Measurements from ENCODE around the gene COX19.
A peak's percentile ranks its signal among the peaks of the same experiment; 100 is the strongest.

Gene COX19

DNA sequence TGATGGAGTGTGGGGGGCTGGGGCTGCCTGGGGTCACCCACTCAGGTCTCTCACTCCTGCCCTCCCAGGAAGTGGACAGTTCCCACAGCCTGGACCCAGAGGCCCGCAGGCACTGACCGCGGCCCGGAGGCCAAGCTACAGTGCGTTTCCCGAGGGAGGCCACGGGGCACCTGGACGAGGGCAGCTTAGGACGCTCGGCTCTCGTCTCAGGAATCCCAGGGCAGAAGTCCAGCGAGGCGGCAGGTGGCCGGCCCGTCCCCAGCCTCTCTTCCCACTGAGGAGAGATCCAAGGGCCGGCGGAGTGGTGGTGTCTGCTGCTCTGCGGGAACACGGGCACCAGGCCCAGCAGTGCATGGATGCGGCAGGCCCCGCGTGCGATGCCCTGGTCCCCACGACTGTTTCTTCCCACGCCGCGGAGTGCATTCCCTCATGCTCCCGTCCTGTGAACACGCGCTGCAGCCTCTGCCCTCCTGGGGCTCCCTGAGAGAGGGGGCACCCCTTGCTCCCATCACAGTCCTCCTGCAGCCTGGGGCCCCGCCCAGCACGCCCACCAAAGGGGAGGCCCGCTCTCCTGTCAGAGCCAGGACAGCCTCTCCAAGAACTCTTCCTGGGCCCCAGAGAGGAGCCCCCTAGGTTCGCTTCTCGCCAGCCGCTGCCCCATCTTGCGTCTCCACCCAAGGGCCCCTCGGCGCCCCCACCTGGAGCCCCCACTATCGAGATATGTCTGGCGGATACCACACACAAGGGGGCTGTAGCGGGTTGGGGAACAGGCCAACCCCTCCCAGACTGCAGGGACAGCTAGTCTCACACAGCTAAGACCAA, 44.7 kb upstream of the COX19 start:
- Histone ChIP-seq H4K20me1 (peaks cover 24 to 88% (median 44%) of the 10 kb centered on the region in 11 experiments; a peak in 20 of 22 replicates), H3K4me1 (peaks cover 25 to 82% (median 58%) of the 10 kb centered on the region in 10 experiments), H3K27ac (peak overlapping the region in 4 of 11 experiments; percentile 1 to 91 (median 58); a peak in 4 of 22 replicates), H3K27me3 (peaks cover 0 to 22% (median 0%) of the 10 kb centered on the region in 11 experiments; a peak in 3 of 22 replicates), H3K9me3 (replicated peaks in 1 of 11) (peaks cover 9 to 25% (median 18%) of the 10 kb centered on the region in 11 experiments), H3K4me3 (no peak overlapping the region), H3K9ac (0 out of 22 replicates have a peak overlapping the region, but pooled peaks of 1 of the 11 experiments have one; percentile 5), H3K4me2 (peak overlapping the region in 1 of 11 experiments; percentile 99; a peak in 1 of 22 replicates), H3K36me3 (peaks cover 5 to 44% (median 30%) of the 10 kb centered on the region in 11 experiments; a peak in 20 of 22 replicates)
- TF ChIP-seq Cebpa-rat (IDR thresholded peaks at IDR 0.05) = no peak

DNA sequence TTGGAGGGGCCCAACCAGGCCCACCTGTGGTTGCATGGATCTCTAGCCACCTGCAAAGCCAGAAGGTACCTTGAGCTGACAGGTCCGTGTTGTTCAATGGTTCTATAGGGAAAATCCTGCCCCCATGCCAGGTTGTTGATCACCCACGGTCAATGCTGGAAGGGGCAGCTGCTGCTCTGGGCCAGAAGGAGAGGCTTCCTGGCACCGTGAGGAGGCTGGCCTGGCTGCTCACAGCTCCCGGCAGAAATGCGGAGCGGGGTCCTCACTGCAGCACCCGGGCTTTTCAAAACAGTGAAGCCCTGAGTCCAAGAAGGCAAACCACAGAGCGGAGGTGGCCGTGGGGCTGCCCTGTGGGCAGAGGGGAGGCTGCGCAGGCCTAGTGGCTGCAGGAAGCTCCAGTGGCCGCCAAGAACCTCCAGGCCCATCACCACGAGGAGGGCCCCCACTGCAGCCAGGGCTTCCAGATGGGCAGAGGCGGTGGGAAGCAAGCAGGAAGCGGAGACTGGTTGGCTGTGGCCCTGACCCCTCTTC, 44.0 kb upstream of the COX19 start:
- Histone ChIP-seq H3K4me1 (peaks cover 18 to 82% (median 57%) of the 10 kb centered on the region in 10 experiments), H3K27ac (no peak overlapping the region; a peak in 2 of 22 replicates), H3K9me3 (replicated peaks in 1 of 11) (peaks cover 9 to 25% (median 18%) of the 10 kb centered on the region in 11 experiments), H3K4me3 (no peak overlapping the region), H3K9ac (0 out of 22 replicates have a peak overlapping the region, but pooled peaks of 1 of the 11 experiments have one; percentile 5), H4K20me1 (peaks cover 28 to 88% (median 44%) of the 10 kb centered on the region in 11 experiments; a peak in 20 of 22 replicates), H3K4me2 (no peak overlapping the region; a peak in 1 of 22 replicates), H3K27me3 (peaks cover 0 to 15% (median 0%) of the 10 kb centered on the region in 11 experiments; a peak in 3 of 22 replicates), H3K36me3 (peaks cover 5 to 44% (median 30%) of the 10 kb centered on the region in 11 experiments; a peak in 20 of 22 replicates)
- TF ChIP-seq Cebpa-rat (IDR thresholded peaks at IDR 0.05) = no peak

DNA sequence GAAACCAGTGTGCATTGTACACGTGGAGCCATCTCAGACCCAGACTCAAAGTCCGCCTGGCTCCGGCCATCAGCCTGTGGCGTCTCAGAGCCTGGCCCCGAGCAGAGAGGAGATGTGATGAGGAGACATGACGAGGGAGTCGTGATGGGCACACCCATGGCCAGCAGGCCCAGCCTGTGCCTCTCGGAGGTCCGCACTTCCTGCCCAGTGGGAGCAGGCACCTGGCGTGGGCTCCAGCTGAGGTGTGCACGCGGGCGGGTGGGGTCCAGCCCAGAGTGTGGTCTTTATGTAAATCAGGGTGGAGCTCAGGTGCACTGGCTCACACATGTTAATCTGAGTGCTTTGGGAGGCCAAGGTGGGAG, 43.0 kb upstream of the COX19 start:
- Histone ChIP-seq H3K27ac (0 out of 22 replicates have a peak overlapping the region, but pooled peaks of 1 of the 11 experiments have one; percentile 8), H3K9ac (no peak overlapping the region), H3K36me3 (peaks cover 5 to 44% (median 30%) of the 10 kb centered on the region in 11 experiments; a peak in 20 of 22 replicates), H3K4me2 (no peak overlapping the region), H3K9me3 (replicated peaks in 1 of 11) (peaks cover 9 to 25% (median 18%) of the 10 kb centered on the region in 11 experiments), H4K20me1 (peaks cover 30 to 88% (median 42%) of the 10 kb centered on the region in 11 experiments; a peak in 20 of 22 replicates), H3K4me1 (peaks cover 8 to 82% (median 57%) of the 10 kb centered on the region in 10 experiments), H3K4me3 (no peak overlapping the region), H3K27me3 (peaks cover 0 to 16% (median 0%) of the 10 kb centered on the region in 11 experiments; a peak in 3 of 22 replicates)
- TF ChIP-seq Cebpa-rat (IDR thresholded peaks at IDR 0.05) = no peak

DNA sequence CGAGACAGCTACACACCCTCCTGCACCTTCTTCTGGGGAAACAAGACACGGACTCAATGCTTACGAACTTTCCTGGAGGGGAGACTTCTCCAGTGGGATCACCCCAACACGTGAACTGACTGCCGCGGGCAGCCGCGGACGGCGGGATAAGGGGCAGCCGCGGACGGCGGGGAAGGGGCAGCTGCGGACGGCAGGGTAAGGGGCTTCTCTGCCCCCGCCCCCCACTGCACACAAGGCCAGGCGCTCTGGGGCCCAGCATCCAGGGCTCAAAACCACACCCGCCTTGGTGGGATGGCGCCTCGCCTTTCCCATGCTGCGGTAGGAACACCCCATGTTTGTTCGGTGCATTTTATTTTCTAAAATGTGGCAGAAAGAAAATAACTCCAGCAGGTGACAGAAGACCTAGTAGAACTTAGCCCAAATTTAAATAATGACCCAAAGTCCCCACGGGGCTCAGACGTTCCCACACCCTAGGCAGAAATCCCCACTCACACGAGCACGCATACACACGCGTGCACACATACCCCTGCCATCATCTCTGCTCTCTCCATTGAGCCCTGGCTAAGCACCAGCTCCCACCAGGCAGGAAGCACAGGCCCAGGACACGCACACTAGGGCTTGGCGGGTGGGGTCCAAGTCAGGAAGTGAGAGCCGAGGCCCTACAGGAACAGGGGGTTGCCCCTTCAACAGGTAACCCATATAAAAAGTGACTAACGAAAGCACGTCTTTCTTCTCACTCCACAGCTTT, 42.4 kb upstream of the COX19 start:
- Histone ChIP-seq H3K27ac (0 out of 22 replicates have a peak overlapping the region, but pooled peaks of 1 of the 11 experiments have one; percentile 8), H3K9ac (0 out of 22 replicates have a peak overlapping the region, but pooled peaks of 1 of the 11 experiments have one; percentile 9), H3K9me3 (replicated peaks in 1 of 11) (peaks cover 9 to 25% (median 18%) of the 10 kb centered on the region in 11 experiments), H4K20me1 (peaks cover 32 to 88% (median 42%) of the 10 kb centered on the region in 11 experiments; a peak in 19 of 22 replicates), H3K36me3 (peaks cover 5 to 44% (median 30%) of the 10 kb centered on the region in 11 experiments; a peak in 20 of 22 replicates), H3K27me3 (peaks cover 0 to 14% (median 0%) of the 10 kb centered on the region in 11 experiments; a peak in 4 of 22 replicates), H3K4me2 (no peak overlapping the region), H3K4me3 (no peak overlapping the region), H3K4me1 (peaks cover 3 to 82% (median 57%) of the 10 kb centered on the region in 10 experiments)
- TF ChIP-seq Cebpa-rat (IDR thresholded peaks at IDR 0.05) = no peak

DNA sequence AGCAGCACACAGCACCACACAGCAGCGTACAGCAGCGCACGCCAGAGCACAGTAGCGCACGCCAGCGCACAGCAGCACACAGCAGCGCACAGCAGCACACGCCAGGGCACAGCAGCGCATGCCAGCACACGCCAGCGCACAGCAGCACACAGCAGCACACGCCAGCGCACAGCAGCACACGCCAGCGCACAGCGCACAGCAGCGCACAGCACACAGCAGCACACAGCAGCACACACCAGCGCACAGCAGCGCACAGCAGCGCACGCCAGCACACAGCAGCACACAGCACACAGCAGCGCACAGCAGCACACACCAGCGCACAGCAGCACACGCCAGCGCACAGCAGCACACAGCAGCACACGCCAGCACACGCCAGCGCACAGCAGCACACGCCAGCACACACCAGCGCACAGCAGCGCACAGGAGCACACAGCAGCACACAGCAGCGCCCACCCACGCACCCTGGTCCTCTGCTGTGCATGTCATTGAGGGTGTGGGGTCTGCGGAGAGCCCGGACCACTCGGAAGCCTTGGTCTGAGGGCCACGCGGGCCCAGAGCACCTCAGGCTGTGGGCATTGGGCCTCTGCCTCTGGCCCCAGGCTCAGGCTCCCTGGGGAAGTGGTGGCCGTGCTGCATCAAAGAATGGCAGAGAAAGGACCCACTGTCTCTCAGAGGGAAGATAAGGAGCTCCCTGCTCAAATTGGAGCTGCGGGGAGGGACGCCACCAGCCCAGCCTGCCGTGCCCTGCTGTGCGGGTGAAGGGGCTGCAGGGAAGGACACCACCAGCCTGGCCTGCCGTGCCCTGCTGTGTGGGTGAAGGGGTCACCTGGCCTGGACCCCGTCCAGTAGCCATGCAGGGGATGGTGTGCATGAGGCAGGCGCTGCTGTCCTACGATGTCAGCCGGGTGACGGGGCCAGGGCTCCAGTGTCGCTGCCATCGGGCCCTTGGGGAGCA, 41.5 kb upstream of the COX19 start:
- Histone ChIP-seq H3K27ac (no peak overlapping the region), H3K27me3 (peaks cover 0 to 18% (median 0%) of the 10 kb centered on the region in 11 experiments; a peak in 5 of 22 replicates), H4K20me1 (peaks cover 38 to 88% (median 44%) of the 10 kb centered on the region in 11 experiments; a peak in 21 of 22 replicates), H3K36me3 (peaks cover 5 to 41% (median 30%) of the 10 kb centered on the region in 11 experiments; a peak in 20 of 22 replicates), H3K9me3 (replicated peaks in 1 of 11) (peaks cover 9 to 23% (median 18%) of the 10 kb centered on the region in 11 experiments), H3K4me1 (peaks cover 8 to 82% (median 57%) of the 10 kb centered on the region in 10 experiments), H3K4me2 (no peak overlapping the region), H3K9ac (0 out of 22 replicates have a peak overlapping the region, but pooled peaks of 1 of the 11 experiments have one; percentile 9), H3K4me3 (no peak overlapping the region)
- TF ChIP-seq Cebpa-rat (IDR thresholded peaks at IDR 0.05) = no peak

DNA sequence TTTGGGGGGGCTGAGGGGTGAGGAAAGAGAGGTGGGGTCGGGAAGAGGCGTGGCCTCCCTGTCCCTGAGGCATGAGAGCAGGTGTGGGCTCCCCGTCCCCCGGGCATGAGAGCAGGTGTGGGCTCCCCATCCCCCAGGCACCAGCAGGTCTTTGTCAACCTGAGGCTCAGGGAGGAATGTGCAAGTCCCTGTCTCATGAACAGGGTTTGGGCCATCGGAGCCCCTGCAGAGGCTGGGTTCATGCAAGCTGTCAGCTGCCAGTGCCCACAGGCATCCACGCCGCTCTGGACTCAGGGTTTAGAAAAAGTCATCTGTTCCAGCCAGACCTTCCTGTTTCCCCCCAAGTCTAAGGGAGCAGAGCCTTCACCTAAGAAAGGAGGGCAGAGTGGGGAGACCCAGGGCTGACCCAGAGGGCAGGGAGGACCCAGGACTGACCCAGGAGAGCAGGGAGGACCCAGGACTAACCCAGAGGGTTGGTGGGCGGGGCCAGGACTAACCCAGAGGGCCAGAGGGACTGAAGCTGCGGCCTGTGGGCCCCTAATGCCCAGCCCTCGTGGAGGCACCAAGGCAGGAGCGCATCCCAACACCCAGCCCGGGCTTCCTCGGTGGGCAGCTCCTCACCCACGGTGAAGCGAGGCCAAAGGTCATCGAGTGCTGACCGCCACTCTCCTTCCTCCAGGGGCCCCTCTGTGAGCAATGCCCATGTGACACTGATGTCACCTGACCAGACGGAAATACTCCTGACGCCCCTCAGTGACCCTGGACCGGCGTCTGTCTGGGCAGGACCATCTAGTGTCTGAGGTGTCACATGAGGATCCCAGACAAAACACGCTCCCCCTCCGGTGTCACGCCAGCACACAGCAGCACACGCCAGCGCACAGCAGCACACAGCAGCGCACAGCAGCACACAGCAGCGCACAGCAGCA, 40.1 kb upstream of the COX19 start:
- TF ChIP-seq Cebpa-rat (IDR thresholded peaks at IDR 0.05) = no peak
- Histone ChIP-seq H3K27ac (peak overlapping the region in 1 of 11 experiments; percentile 28; a peak in 1 of 22 replicates), H3K27me3 (peaks cover 0 to 24% (median 0%) of the 10 kb centered on the region in 11 experiments; a peak in 5 of 22 replicates), H3K4me1 (peaks cover 21 to 82% (median 61%) of the 10 kb centered on the region in 10 experiments), H3K4me2 (peak overlapping the region in 9 of 11 experiments; percentile 5 to 100 (median 95); a peak in 13 of 22 replicates), H3K9me3 (replicated peaks in 1 of 11) (peaks cover 0 to 9% (median 4%) of the 10 kb centered on the region in 11 experiments; a peak in 19 of 22 replicates), H4K20me1 (peaks cover 42 to 88% (median 51%) of the 10 kb centered on the region in 11 experiments; a peak in 21 of 22 replicates), H3K9ac (peak overlapping the region in 2 of 11 experiments; percentile 2 to 25; a peak in 2 of 22 replicates), H3K4me3 (no peak overlapping the region), H3K36me3 (peaks cover under 1 to 27% (median 16%) of the 10 kb centered on the region in 11 experiments; a peak in 18 of 22 replicates)
